GM19452 (cell line): ENCODE measurements around the gene SLC27A2.
"Not testable (repeated sequence)": the region's sequence is repeated elsewhere in the genome, so short reads cannot be mapped to it uniquely, and the experiment has no call there.

ENCODE experiments used
- ATAC-seq: cut with Tn5 transposase; IDR thresholded peaks from one replicate; pipeline ENCODE4 v1.9.1; 2021; ENCODE audit not compliant: unreplicated experiment

SLC27A2 gene

GRCh38 chr15:50162969-50163718 lies 18.9 kb upstream of the SLC27A2 start:
- ATAC-seq: no peak

GRCh38 chr15:50163719-50164410 lies 18.1 kb upstream of the SLC27A2 start:
- ATAC-seq: no peak

- no peak for ATAC-seq
Measured at GRCh38 chr15:50164458-50164857, 17.5 kb upstream of the SLC27A2 start.

- no peak for ATAC-seq
Measured at GRCh38 chr15:50166216-50166615, 15.8 kb upstream of the SLC27A2 start.

GRCh38 chr15:50167110-50167509 lies 14.9 kb upstream of the SLC27A2 start:
- no peak for ATAC-seq

GRCh38 chr15:50168379-50168778 lies 13.6 kb upstream of the SLC27A2 start:
- no peak for ATAC-seq

- no peak for ATAC-seq
Measured at GRCh38 chr15:50168783-50169411, 13.1 kb upstream of the SLC27A2 start.

GRCh38 chr15:50172360-50172895 lies 9.6 kb upstream of the SLC27A2 start:
- not testable (repeated sequence) for ATAC-seq

GRCh38 chr15:50176869-50177268 lies 5.1 kb upstream of the SLC27A2 start:
- no peak for ATAC-seq

GRCh38 chr15:50180091-50180490 lies 1.9 kb upstream of the SLC27A2 start:
- ATAC-seq: no peak

- ATAC-seq: no peak
Measured at GRCh38 chr15:50180582-50180981, 1.4 kb upstream of the SLC27A2 start.

GRCh38 chr15:50181201-50181968 lies 611 bp upstream of the SLC27A2 start:
- ATAC-seq: no peak

GRCh38 chr15:50182219-50183013 lies 420 bp downstream of the SLC27A2 start:
- peak; percentile 51 for ATAC-seq

- peak; percentile 49 for ATAC-seq
Measured at GRCh38 chr15:50183112-50183794, 1.3 kb downstream of the SLC27A2 start.

- ATAC-seq: no peak
Measured at GRCh38 chr15:50184863-50185504, 3.0 kb downstream of the SLC27A2 start.

- ATAC-seq: no peak
Measured at GRCh38 chr15:50186090-50186489, 4.1 kb downstream of the SLC27A2 start.

- ATAC-seq: no peak
Measured at GRCh38 chr15:50186752-50187151, 4.8 kb downstream of the SLC27A2 start.

- no peak for ATAC-seq
Measured at GRCh38 chr15:50187525-50187924, 5.5 kb downstream of the SLC27A2 start.

- no peak for ATAC-seq
Measured at GRCh38 chr15:50187997-50188396, 6.0 kb downstream of the SLC27A2 start.
